Stomach (tissue), 9 donors: ENCODE results near the gene BRD7. TPM values are rescaled to one million over a fixed set of nuclear protein-coding genes. Genes with fewer than 3 reads are reported as not detected.

ENCODE experiments used
- DNase-seq, 2 donors: peaks; one replicate each; pipeline versions ENCODE4 v3.0.0 to v3.0.0-alpha.2; 2013 to 2019
- H3K27ac ChIP-seq, 5 donors: fragments of 200-600 bp in 4 of 5; sonication (generic) in 4 of 5; one replicate each; pipeline ENCODE4 v1.5.1; 2013 to 2019; ENCODE audit warnings: mild to moderate bottlenecking in 1 of 5, moderate library complexity in 1 of 5
- H3K27me3 ChIP-seq, 3 donors: fragments of 200-600 bp; sonication (generic); one replicate each; pipeline ENCODE4 v1.5.1; 2017 to 2019; ENCODE audit warnings: mixed run types in 1 of 3
- H3K36me3 ChIP-seq, 4 donors: fragments of 200-600 bp; sonication (generic); 1 replicate in 3 of 4; 2 replicates in 1 of 4; pipeline ENCODE4 v1.5.1; 2016 to 2019
- H3K4me1 ChIP-seq, 4 donors: fragments of 200-600 bp; sonication (generic); one replicate each; pipeline ENCODE4 v1.5.1; 2016 to 2019
- H3K4me3 ChIP-seq, 4 donors: fragments of 200-600 bp; sonication (generic) in 3 of 4; one replicate each; pipeline ENCODE4 v1.5.1; 2016 to 2019; ENCODE audit warnings: mild to moderate bottlenecking in 1 of 4
- H3K9me3 ChIP-seq, 4 donors: fragments of 200-600 bp; sonication (generic); one replicate each; pipeline ENCODE4 v1.5.1; 2016 to 2019
- EP300 ChIP-seq: sonication (generic); formaldehyde crosslinking; IDR thresholded peaks from one replicate; pipeline ENCODE4 v1.6.1; 2017; ENCODE audit warnings: antibody characterized with exemption
- POLR2A ChIP-seq, 4 donors: fragments of 450-650 bp; IDR thresholded peaks; one replicate each; pipeline ENCODE4 v1.6.1; 2016; ENCODE audit warnings: antibody characterized with exemption in 4 of 4, control low read depth in 2 of 4, mild to moderate bottlenecking in 1 of 4, moderate library complexity in 1 of 4
- POLR2AphosphoS5 ChIP-seq, 3 donors: sonication (generic); formaldehyde crosslinking; IDR thresholded peaks; one replicate each; pipeline ENCODE4 v1.6.1; 2016; ENCODE audit warnings: antibody characterized with exemption in 3 of 3
- WGBS, 5 donors: extraction: QIAGEN DNeasy Blood & Tissue Kit in 3 of 5; methylation state at CpG; one replicate each; pipeline versions ENCODE4 v1.1.5 to v1.1.7; 2013 to 2018; 5-methylcytosine and 5-hydroxymethylcytosine counted together
- intact Hi-C: fragments of 100-400 bp; cut with DNase I; formaldehyde crosslinking; loops from one replicate; pipeline ENCODE4 v1.15.1; 2023; ENCODE audit warnings: low total_unique reads
- polyA plus RNA-seq, 3 donors: library from polyadenylated mRNA; stranded (reverse); fragments of 200-250 nt; gene quantifications; one replicate each; pipeline ENCODE4 v1.2.3, GENCODE V29; 2013
- total RNA-seq, 5 donors: library from RNA; depleted of rRNA; stranded (reverse); fragments of >200 nt; gene quantifications; one replicate each; pipeline versions ENCODE4 v1.1.0 to v1.2.3, GENCODE V29; 2014 to 2016
- TF ChIP-seq, protein P1 (sequence below), 7 experiments: fragments of 450-650 bp in 4 of 7; fragments of 200-600 bp in 3 of 7; sonication (generic) in 3 of 7; IDR thresholded peaks; one replicate each; pipeline ENCODE4 v1.5.1; 2016 to 2019; ENCODE audit warnings: antibody characterized with exemption in 7 of 7, control low read depth in 2 of 7, mild to moderate bottlenecking in 1 of 7
- donor health status: healthy with polysubstance abuse.
- donor health status: Bipolar disorder and iron deficiency.
- donor health status: healthy.

BRD7 gene
- total and polyA plus RNA-seq, 8 donors, result 9.3 to 71.8 (median 37.3) TPM

GRCh38 chr16:50311891-50312501 is 56.8 kb downstream of the BRD7 start:
- 87 to 89% (median 89%) methylated on average over 20 to 22 of the region's 22 CpGs for WGBS, 5 donors
- TF ChIP-seq, protein P1, sequence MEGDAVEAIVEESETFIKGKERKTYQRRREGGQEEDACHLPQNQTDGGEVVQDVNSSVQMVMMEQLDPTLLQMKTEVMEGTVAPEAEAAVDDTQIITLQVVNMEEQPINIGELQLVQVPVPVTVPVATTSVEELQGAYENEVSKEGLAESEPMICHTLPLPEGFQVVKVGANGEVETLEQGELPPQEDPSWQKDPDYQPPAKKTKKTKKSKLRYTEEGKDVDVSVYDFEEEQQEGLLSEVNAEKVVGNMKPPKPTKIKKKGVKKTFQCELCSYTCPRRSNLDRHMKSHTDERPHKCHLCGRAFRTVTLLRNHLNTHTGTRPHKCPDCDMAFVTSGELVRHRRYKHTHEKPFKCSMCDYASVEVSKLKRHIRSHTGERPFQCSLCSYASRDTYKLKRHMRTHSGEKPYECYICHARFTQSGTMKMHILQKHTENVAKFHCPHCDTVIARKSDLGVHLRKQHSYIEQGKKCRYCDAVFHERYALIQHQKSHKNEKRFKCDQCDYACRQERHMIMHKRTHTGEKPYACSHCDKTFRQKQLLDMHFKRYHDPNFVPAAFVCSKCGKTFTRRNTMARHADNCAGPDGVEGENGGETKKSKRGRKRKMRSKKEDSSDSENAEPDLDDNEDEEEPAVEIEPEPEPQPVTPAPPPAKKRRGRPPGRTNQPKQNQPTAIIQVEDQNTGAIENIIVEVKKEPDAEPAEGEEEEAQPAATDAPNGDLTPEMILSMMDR (IDR thresholded peaks at IDR 0.05), result no peak
- no peak for TF ChIP-seq EP300
- no peak for TF ChIP-seq POLR2AphosphoS5 (IDR thresholded peaks at IDR 0.05)
- TF ChIP-seq POLR2A (IDR thresholded peaks at IDR 0.05), result no peak

DNA sequence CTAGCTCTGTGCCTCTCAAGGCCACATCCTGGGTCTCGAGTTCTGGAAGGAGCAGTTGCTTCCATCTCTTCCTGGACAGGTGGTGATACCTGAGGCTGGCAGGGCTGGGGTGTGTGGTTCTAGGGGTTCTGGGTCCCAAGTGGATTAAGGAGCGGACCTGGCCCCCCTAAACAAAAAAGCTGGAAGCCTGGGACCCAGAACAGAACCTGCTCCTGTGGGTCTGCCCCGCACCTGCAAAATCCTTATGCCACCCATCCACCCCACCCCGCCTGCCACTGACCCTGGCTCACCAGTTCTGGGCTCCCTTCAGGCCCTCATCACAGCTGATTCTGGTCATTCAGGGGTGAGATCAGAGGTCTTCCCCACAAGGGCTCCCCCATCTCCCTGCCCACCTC is 57.7 kb downstream of the BRD7 start:
- intact Hi-C loops, result no loop called here
- Histone ChIP-seq H3K9me3 (no peaks in the 10 kb centered on the region), H3K36me3 (peaks cover 25 to 61% (median 46%) of the 10 kb centered on the region in 4 donors), H3K27ac (no peak overlapping the region), H3K27me3 (no peaks in the 10 kb centered on the region), H3K4me3 (no peak overlapping the region), H3K4me1 (peaks cover 0 to 35% (median 15%) of the 10 kb centered on the region in 4 donors)
- DNase-seq, result peak in 1 of 2 donors; percentile 20
- TF ChIP-seq, protein P1 (IDR thresholded peaks at IDR 0.05), result no peak
- TF ChIP-seq EP300 (no peak), POLR2AphosphoS5 (IDR thresholded peaks at IDR 0.05) (no peak), POLR2A (IDR thresholded peaks at IDR 0.05) (no peak)
- WGBS, 5 donors, result 74 to 91% (median 85%) methylated on average over 4 of the region's 4 CpGs

More at GRCh38 chr16:50311891-50312501, 56.8 kb downstream of the BRD7 start:
- H3K27ac ChIP-seq, result no peak overlapping the region
- H3K4me1 ChIP-seq, result peaks cover 0 to 36% (median 15%) of the 10 kb centered on the region in 4 donors
- peaks cover 34 to 70% (median 55%) of the 10 kb centered on the region in 4 donors for H3K36me3 ChIP-seq
- intact Hi-C loops, result no loop called here
- peak in 1 of 2 donors; percentile 22 for DNase-seq
- no peak overlapping the region for H3K4me3 ChIP-seq
- H3K27me3 ChIP-seq, result no peaks in the 10 kb centered on the region
- H3K9me3 ChIP-seq, result no peaks in the 10 kb centered on the region

DNA sequence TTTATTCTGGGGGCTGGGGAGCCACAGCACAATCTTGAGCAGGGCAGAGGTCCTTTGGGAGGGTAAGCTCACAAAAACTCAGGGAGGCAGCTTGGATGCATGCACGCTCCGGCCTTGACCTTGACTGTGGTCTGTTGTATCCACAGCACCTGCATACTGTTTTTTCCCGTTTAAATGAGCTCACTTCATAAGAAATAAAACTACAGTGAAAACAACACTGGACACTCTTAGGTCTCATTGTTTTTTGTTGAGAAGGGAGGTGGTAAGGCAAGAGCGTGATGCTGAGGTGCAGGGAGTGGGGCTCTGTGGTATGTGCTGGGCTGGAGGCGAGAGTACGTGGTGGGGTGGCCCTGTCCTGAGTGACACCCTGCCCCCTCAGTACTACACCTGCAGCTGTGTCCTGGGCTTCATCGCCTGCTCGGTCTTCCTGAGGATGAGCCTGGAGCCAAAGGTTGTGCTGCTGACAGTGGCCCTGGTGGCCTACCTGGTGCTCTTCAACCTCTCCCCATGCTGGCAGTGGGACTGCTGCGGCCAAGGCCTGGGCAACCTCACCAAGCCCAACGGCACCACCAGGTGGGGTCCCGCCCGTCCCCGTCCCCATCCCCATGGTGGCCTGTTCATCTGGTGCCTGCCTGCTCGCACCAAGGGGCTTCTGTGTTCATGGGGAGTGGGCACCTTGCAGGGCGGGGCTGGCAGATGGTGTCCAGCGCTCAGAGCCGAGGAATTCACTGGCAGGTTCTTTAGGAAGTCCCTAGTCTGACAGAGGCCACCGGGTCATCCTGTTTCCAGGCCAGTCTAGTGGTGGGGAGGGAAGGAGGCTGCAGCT is 58.3 kb downstream of the BRD7 start:
- 73 to 85% (median 80%) methylated on average over 13 to 18 of the region's 18 CpGs for WGBS, 5 donors
- no peaks in the 10 kb centered on the region for H3K27me3 ChIP-seq
- no peak overlapping the region for H3K27ac ChIP-seq
- H3K36me3 ChIP-seq, result peaks cover 20 to 60% (median 42%) of the 10 kb centered on the region in 4 donors
- H3K4me1 ChIP-seq, result peaks cover 0 to 29% (median 12%) of the 10 kb centered on the region in 4 donors
- intact Hi-C loops, result no loop called here
- peak in 1 of 2 donors; percentile 19 for DNase-seq
- no peak for TF ChIP-seq POLR2AphosphoS5 (IDR thresholded peaks at IDR 0.05)
- no peak for TF ChIP-seq EP300
- no peak for TF ChIP-seq POLR2A (IDR thresholded peaks at IDR 0.05)
- no peaks in the 10 kb centered on the region for H3K9me3 ChIP-seq
- H3K4me3 ChIP-seq, result no peak overlapping the region

DNA sequence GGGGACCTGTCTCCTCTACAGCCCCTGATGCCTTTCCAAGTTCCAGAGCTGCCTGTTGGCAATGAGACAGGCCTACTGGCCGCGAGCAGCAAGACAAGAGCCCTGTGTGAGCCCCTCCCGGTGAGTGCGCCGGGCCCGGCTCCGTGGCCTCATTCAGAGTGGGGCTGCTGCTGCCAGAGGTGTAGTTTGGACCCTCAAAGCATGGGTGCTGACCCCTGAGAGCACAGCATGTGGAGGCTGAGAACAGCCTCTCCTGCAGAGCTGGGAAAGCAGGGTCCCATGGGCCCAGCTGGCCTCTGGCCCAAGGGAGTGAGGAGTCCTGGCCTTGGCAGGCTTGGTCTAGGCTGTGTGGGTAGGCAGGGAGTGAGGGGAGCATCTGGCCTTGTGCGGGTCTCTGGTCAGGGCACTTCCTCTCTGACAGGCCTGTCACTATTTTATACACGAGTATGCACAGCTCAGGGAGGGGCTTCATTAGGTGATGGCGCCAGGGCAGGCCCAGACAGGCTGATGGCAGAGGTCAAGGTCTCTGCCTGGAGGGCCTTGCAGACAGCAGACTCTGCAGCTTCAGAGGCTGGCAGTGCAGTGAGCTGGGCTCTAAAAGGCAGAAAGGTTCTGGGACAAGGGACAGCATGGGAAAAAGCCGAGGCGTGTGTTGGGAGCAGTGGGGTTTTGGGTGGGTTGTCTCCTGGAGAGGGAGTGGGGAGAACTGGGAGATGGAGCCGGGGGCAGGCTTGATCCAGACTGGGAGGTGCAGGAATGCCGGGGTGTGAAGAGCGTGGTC is 59.1 kb downstream of the BRD7 start:
- Histone ChIP-seq H3K4me3 (no peak overlapping the region), H3K27ac (no peak overlapping the region), H3K9me3 (no peaks in the 10 kb centered on the region), H3K27me3 (no peaks in the 10 kb centered on the region), H3K4me1 (peaks cover 0 to 20% (median 8%) of the 10 kb centered on the region in 4 donors), H3K36me3 (peaks cover 12 to 60% (median 41%) of the 10 kb centered on the region in 4 donors)
- intact Hi-C loops, result no loop called here
- WGBS, 5 donors, result 61 to 76% (median 67%) methylated on average over 14 to 15 of the region's 15 CpGs
- DNase-seq, result peak in 1 of 2 donors; percentile 24
- TF ChIP-seq, protein P1 (IDR thresholded peaks at IDR 0.05), result no peak
- TF ChIP-seq EP300 (no peak), POLR2AphosphoS5 (IDR thresholded peaks at IDR 0.05) (no peak), POLR2A (IDR thresholded peaks at IDR 0.05) (no peak)
